Dermis blood vessel endothelial cell (primary cell): ENCODE results near the gene CIZ1. TPM values are rescaled to one million over a fixed set of nuclear protein-coding genes. Genes with fewer than 3 reads are reported as not detected.
"Not testable (repeated sequence)": the region's sequence is repeated elsewhere in the genome, so short reads cannot be mapped to it uniquely, and the experiment has no call there.

Experiments
- DNase-seq: peaks from one replicate; pipeline ENCODE4 v3.0.0; 2010
- total RNA-seq: library from RNA; depleted of rRNA; stranded (reverse); fragments of >200 nt; gene quantifications from 2 replicates; pipeline ENCODE4 v1.2.3, GENCODE V29; 2014

The CIZ1 gene
- total RNA-seq, 1 donor from 2014 or later: 16.7 TPM

GRCh38 chr9:128145951-128146351, 45.4 kb downstream of the CIZ1 start:
- DNase-seq: no peak

- DNase-seq: no peak
Measured at GRCh38 chr9:128145536-128145935, 45.8 kb downstream of the CIZ1 start.

- DNase-seq: no peak
Measured at GRCh38 chr9:128144239-128145181, 46.9 kb downstream of the CIZ1 start.

- no peak for DNase-seq
Measured at GRCh38 chr9:128143525-128144238, 47.7 kb downstream of the CIZ1 start.

- no peak for DNase-seq
Measured at GRCh38 chr9:128142596-128142995, 48.8 kb downstream of the CIZ1 start.

- no peak for DNase-seq
Measured at GRCh38 chr9:128142061-128142460, 49.3 kb downstream of the CIZ1 start.

GRCh38 chr9:128141604-128142003, 49.8 kb downstream of the CIZ1 start:
- DNase-seq: no peak

GRCh38 chr9:128139621-128140020, 51.8 kb downstream of the CIZ1 start:
- no peak for DNase-seq

GRCh38 chr9:128138001-128138400, 53.4 kb downstream of the CIZ1 start:
- no peak for DNase-seq

GRCh38 chr9:128136816-128137793, 54.3 kb downstream of the CIZ1 start:
- DNase-seq: no peak

- not testable (repeated sequence) for DNase-seq
Measured at GRCh38 chr9:128135561-128135960, 55.8 kb downstream of the CIZ1 start.

- not testable (repeated sequence) for DNase-seq
Measured at GRCh38 chr9:128132139-128132538, 59.2 kb downstream of the CIZ1 start.

GRCh38 chr9:128131346-128131745, 60.0 kb downstream of the CIZ1 start:
- not testable (repeated sequence) for DNase-seq

- not testable (repeated sequence) for DNase-seq
Measured at GRCh38 chr9:128130651-128131050, 60.7 kb downstream of the CIZ1 start.

GRCh38 chr9:128129976-128130590, 61.3 kb downstream of the CIZ1 start:
- DNase-seq: not testable (repeated sequence)

- DNase-seq: no peak
Measured at GRCh38 chr9:128128836-128129590, 62.4 kb downstream of the CIZ1 start.

GRCh38 chr9:128127990-128128835, 63.2 kb downstream of the CIZ1 start:
- DNase-seq: peak; percentile 90

- DNase-seq: peak; percentile 91
Measured at GRCh38 chr9:128127568-128127989, 63.8 kb downstream of the CIZ1 start, which contains the start of gene PTGES2. Gene PTGES2 (minus strand): TSS chr9:128127729. CDS start chr9:128127717, 12 bp downstream.

- no peak for DNase-seq
Measured at GRCh38 chr9:128125580-128126354, 65.6 kb downstream of the CIZ1 start.
